Peyer's patch (tissue), 4 donors: Measurements from ENCODE around the gene PDHX.

Experiments used
- POLR2A ChIP-seq, 2 donors: fragments of 450-650 bp; IDR thresholded peaks; one replicate each; pipeline ENCODE4 v1.5.1; 2017; ENCODE audit warnings: antibody characterized with exemption in 2 of 2, mild to moderate bottlenecking in 2 of 2, moderate library complexity in 2 of 2
- TF ChIP-seq, protein P1 (sequence below), 6 experiments: fragments of 450-650 bp in 4 of 6; fragments of 200-600 bp in 2 of 6; sonication (generic) in 1 of 6; IDR thresholded peaks; one replicate each; pipeline ENCODE4 v1.5.1; 2017 to 2019; ENCODE audit warnings: antibody characterized with exemption in 6 of 6, mild to moderate bottlenecking in 3 of 6, moderate library complexity in 1 of 6

DNA sequence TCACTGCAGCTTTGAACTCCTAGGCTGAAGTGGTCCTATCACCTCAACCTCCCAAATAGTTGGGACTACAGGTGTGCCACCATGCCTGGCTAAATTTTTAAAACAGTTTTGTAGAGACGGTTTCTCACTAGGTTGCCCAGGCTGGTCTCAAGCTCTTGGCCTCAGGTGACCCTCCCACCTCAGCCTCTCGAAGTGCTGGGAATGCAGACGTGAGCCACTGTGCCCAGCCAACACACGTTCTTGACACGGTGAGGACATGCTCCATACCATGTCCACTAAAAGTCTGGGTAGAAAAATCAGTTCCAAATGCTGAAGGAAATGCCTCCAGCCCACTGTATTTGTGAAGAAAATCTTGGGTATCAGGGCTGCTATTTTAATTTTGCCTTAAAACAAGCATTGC, 46.9 kb downstream of the PDHX start:
- TF ChIP-seq, protein P1, sequence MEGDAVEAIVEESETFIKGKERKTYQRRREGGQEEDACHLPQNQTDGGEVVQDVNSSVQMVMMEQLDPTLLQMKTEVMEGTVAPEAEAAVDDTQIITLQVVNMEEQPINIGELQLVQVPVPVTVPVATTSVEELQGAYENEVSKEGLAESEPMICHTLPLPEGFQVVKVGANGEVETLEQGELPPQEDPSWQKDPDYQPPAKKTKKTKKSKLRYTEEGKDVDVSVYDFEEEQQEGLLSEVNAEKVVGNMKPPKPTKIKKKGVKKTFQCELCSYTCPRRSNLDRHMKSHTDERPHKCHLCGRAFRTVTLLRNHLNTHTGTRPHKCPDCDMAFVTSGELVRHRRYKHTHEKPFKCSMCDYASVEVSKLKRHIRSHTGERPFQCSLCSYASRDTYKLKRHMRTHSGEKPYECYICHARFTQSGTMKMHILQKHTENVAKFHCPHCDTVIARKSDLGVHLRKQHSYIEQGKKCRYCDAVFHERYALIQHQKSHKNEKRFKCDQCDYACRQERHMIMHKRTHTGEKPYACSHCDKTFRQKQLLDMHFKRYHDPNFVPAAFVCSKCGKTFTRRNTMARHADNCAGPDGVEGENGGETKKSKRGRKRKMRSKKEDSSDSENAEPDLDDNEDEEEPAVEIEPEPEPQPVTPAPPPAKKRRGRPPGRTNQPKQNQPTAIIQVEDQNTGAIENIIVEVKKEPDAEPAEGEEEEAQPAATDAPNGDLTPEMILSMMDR (IDR thresholded peaks at IDR 0.05), result no peak
- TF ChIP-seq POLR2A (IDR thresholded peaks at IDR 0.05), result no peak
